GM19463 (cell line): ENCODE data around the gene SMPDL3A.

Experiments used
- ATAC-seq: cut with Tn5 transposase; IDR thresholded peaks from one replicate; pipeline ENCODE4 v1.9.1; 2021; ENCODE audit warnings: mild to moderate bottlenecking, moderate library complexity; ENCODE audit not compliant: unreplicated experiment

Gene SMPDL3A

GRCh38 chr6:122772724-122773415 lies 16.2 kb upstream of the SMPDL3A start:
- ATAC-seq: no peak

- ATAC-seq: no peak
These were observed 13.1 kb upstream of the SMPDL3A start for GRCh38 chr6:122775975-122776374.

GRCh38 chr6:122778302-122778701 lies 10.8 kb upstream of the SMPDL3A start:
- no peak for ATAC-seq

GRCh38 chr6:122778985-122779661 lies 9.9 kb upstream of the SMPDL3A start:
- ATAC-seq: no peak

DNA sequence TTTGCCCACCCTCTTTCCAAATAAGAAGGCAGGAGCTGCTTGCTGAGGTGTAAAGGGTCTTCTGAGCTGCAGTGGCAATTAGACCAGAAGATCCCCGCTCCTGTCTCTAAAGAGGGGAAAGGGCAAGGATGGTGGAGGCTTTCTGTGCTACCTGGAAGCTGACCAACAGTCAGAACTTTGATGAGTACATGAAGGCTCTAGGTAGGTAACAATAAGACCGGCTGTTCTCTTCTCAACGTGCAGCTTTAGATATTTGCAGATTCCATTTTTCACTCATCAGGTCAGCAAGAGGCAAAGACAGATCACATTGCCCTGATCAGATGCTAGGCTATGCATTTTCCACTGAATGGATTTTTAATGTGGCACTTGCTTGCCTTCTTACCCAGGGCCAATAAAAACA lies 9.4 kb upstream of the SMPDL3A start, which contains the start of gene FABP7:
Gene FABP7 (plus strand): TSS at position 50 of the 400 bp plus-strand sequence. CDS start 79 bp downstream, at position 129.
- no peak for ATAC-seq

- no peak for ATAC-seq
These were observed 8.9 kb upstream of the SMPDL3A start for GRCh38 chr6:122780114-122780513.

GRCh38 chr6:122781716-122782115 lies 7.3 kb upstream of the SMPDL3A start:
- no peak for ATAC-seq

DNA sequence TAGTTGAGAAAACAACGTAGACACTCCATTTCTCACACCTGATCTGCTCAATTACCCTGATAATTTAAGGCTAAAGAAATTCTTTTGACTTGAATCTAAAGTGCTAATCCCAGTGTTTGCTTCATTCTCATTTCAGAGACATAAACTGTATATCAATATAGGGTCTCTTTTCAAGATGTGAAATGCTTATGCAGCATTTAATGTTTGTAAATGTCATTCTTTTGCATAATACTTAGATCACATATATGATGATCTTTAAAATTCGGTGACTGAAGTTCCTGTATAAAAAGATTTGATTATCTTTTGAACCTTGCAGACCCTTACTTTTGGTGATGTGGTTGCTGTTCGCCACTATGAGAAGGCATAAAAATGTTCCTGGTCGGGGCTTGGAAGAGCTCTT lies 5.7 kb upstream of the SMPDL3A start:
- ATAC-seq: no peak

GRCh38 chr6:122785891-122786290 lies 3.2 kb upstream of the SMPDL3A start:
- ATAC-seq: no peak

DNA sequence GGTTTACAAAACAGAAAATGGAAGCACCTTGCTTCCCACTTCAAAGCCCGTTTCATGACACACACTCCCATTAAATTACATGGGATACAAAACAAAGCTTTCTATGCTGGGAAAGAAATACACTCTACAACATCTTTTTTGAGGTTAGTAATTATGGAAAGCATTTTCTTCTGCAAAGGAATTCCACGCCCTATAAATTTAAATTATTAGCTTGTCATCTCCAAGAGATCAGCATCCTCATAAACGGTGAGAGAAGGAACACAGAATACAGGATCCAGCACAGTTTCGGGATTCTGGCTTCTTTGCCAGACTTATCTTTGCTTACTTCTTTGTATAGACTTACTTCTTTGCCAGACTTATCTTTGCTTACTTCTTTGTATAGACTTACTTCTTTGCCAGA lies 1.3 kb upstream of the SMPDL3A start:
- ATAC-seq: no peak

DNA sequence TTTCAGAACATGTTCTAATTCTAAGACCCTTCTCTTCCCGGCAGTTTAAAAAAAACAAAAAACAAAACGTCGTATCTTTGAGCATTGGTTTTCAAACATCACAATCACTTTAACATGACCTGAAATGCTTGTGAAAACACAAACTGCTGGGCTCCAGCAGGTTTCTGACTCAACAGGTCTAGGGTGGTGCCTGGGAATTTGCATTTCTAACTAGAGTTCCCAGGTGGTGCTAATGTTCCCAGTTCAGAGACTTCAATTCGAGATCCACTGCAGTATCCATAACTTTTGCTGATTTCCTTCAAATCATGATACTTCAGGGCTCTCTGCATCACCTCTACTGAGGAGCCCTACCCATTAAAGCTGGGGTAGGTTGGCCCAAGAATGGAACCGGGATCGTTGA lies 850 bp upstream of the SMPDL3A start:
- ATAC-seq: no peak

GRCh38 chr6:122788663-122789181 lies 336 bp upstream of the SMPDL3A start:
- no peak for ATAC-seq

DNA sequence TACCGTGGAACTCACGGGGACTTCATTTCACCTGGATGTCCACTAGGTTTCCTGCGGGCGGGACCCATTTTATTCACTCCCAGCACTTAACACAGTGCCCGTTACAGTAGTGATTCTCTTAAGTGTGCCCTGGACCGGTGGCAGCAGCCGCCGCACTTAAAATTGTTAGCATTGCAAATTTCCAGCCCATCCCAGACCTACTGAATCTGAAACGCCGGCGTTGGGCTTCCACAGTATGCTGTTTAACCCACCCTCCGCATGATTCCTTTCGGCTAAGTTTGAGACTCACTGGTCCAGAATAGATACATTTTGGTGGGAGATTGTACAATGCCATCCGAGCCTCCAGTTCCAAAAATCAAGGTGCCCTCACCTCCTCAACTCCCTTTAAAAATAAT lies 967 bp downstream of the SMPDL3A start:
- ATAC-seq: no peak

GRCh38 chr6:122790423-122791309 lies 1.6 kb downstream of the SMPDL3A start:
- ATAC-seq: no peak

- ATAC-seq: no peak
These were observed 2.2 kb downstream of the SMPDL3A start for GRCh38 chr6:122791310-122791679.

DNA sequence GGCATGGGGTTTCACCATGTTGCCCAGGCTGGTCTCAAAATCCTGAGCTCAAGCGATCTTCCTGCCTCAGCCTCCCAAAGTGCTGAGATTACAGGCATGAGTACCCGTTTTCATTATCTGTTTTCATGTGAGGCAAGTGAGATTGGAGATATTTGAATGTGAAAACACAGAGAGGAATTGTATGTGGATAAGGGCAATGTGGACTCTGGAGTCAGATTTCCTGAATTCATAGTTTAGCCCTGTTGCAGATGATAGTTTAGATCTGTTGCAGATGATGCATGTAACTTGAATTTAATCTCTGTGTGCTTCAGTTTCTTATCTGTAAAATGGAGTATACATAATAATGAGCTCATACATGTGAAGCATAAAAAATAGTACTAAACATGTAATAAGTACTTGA lies 3.7 kb downstream of the SMPDL3A start:
- ATAC-seq: no peak

DNA sequence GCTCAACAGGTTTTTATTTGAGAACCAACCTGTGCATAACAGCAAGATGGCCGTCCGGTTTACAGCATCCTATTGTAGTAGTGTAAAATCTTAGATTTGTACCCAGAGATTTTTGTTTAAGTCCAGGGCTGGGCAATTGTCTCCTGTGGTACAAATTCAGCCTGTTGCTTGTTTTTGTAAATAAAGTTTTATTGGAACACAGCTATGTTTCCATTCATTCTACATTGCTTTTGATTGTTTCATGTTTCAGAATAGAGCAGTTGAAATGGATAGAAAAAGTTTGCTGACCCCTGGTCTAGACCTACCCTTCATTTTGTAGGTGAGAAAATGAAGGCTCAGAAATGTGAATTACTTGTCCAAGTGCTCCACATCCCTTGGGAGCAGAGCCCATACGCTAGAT lies 8.5 kb downstream of the SMPDL3A start:
- no peak for ATAC-seq

DNA sequence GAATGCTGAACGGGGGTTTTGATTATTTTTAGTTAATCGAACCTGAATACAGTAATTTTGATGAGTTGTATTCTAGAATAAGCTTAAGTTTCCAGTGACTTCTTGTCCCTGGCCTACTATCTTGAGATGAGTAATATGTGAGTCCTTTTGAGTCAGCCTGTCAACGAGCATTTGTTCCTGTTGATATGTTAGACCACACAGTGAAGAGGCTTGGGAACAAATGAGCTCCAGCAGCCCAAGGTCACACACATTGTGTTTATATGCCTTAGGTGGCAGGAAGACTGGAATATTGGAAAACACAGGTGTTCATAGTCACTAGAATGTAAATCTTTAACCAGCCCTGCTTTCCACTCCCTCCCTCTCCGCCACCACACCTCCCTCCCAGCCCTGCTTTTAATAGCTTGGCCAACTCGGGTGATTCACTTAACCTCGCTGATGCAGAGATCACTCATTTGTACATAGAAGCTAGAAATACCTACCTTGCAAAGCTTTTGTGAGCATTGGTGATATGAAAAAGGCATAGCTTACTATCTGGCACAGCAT lies 9.1 kb downstream of the SMPDL3A start:
- ATAC-seq: peak; percentile 91

- ATAC-seq: no peak
These were observed 10.2 kb downstream of the SMPDL3A start for GRCh38 chr6:122799140-122799745.

DNA sequence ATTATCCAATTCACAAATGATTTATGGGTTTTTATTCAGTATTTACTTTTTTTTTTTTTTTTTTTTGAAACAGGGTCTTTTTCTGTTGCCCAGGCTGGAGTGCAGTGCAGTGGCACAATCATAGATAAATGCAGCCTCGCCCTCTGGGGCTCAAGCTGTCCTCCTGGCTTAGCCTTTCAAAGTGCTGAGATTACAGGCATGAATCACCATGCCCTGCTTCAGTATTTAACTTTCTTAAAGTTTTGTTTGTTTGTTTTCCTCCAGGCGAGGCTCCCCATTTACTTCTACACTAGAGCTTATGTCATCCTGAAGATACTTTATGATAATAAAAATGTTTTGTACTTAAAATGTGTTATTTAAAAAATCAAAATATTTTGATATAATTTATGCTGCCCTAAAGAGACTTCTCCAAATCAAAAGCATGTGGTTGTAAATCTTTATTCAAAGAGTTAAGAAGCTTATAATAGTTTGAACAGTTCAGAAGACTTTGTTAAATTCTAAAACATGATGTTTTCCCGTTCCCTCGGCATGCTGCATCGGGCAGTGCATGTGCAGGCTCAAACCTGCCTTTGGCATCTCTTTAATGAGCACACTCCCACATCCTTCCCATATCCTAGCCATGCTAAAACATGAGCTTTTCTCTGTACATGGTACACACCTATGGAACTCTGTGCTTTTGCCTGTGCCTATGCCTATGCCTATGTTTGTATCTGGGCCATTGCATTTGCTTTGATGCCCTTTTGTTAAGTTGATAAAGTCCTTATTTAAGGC lies 11.0 kb downstream of the SMPDL3A start:
- ATAC-seq: no peak
